NCI-H748 (cell line): ENCODE measurements around the gene GXYLT2.

Experiments
- DNase-seq: peaks from one replicate; lab custom pipeline; 2025; ENCODE audit not compliant: unreplicated experiment; lab: John Stamatoyannopoulos, UW

The GXYLT2 gene, protein sequence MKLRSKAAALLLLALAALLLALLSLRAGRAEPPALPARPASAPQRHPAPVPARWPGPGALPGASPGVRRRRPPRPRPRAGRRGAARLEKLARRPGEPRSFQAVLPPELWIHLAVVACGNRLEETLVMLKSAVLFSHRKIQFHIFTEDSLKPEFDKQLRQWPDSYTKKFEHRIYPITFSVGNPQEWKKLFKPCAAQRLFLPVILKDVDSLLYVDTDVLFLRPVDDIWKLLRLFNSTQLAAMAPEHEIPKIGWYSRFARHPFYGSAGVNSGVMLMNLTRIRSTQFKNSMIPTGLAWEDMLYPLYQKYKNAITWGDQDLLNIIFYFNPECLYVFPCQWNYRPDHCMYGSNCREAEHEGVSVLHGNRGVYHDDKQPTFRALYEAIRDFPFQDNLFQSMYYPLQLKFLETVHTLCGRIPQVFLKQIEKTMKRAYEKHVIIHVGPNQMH

DNA sequence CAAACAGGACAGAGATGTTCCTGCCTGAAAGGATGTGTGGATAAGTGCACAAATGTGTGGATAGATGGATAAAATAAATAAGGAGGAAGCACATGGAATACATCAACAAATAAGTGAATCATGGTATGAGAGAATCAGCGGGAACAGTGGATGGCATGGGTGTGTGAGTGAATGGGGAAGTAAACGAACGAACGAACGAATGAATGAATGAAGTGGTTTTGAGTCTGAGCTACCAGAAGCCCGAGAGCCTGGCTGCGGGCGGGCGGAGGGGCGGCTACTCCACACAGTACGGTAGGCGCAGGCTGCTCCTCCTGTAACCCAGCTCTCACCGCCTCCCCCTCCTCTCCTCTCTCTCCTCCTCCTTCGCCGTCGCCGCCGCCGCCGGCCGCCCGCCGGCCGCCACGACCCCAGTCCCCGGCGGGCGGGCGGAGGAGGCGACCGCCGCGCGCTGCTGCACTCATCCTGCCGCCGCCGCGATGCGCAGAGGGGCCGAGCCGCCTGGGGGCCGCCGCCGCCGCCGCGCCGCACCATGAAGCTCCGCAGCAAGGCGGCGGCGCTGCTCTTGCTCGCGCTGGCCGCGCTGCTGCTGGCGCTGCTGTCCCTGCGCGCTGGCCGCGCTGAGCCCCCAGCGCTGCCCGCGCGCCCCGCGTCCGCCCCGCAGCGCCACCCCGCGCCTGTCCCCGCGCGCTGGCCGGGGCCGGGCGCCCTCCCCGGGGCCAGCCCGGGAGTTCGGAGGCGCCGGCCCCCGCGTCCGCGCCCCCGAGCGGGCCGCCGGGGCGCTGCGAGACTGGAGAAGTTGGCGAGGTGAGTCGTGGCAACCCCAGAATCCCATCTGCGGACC is at the start of gene GXYLT2:
GXYLT2 (plus strand) TSS at position 342 of the 841 bp plus-strand sequence; CDS start at position 530, 188 bp downstream.
- DNase-seq = peak; percentile 74

DNA sequence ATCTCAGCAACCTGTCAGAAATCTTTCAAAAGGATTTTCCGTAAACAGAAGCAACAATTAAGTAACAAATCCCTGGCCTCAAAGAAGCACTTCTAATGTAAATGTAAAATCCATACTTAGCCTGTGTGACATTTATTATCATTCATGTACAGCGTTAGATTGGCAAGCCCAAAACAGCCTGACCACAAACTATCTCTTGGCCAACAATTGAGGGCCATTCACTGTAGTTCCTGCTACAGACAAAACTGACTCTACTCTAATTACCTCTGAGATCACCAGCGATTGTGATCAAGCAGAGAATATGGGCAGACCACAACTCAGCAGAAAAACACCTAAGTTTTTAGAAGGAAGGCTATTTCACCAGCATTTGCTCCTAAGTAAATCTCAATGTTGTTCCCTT is 48.8 kb upstream of the GXYLT2 start:
- no peak for DNase-seq

DNA sequence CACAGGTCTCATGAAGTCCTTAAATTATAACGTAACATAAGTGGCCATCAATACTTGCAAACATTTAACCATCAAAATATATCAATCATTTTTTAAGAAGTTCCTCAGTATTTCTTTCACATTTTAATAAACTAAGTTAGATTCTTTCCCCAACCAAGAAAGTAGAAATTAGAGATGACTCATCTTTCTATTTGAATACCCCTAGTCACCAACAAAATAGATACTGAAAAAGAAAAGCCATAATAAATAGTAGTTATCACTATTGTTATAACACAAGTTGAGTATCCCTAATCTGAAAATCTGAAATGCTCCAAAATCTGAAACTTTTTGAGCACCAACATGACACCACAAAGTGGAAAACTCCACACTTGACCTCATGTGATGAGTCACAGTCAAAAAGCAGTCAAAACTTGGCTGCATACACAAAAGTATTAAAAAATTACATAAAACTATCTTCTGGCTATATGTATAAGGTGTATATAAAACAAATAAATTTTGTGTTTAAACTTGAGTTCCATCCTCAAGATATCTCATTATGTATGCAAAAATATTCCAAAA is 43.3 kb upstream of the GXYLT2 start:
- no peak for DNase-seq

DNA sequence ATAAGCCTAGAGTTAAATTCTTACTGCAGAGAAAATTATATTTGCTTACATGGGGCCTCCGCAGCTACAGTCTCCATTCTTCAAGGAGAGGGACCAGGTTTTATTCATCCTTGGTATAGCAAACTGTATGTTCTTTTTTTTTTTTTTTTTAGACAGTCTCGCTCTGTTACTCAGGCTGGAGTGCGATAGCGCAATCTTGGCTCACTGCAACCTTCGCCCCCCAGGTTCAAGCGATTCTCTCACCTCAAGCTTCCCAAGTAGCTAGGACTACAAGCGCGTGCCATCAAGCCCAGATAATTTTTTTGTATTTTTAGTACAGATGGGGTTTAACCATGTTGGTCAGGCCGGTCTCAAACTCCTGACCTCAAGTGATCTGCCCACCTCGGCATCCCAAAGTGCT is 41.7 kb upstream of the GXYLT2 start:
- no peak for DNase-seq

DNA sequence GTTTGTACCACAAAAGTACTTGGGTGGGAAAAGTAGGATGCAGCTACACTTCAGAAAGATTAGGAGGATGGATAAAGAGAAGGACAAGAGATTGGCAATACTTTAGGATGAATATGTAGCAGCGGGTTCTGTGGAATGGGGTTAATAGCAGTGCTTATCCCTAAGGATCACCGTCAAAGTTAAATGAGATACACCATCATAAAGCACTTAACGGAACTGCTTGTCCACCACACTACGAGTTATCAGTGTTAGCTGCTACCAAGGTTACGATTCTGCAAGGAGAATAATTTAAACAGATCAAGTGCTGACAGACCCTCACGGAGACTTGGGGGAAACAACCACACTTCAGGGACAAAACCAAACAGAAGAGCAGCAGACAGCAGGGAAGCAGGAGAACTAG is 40.6 kb upstream of the GXYLT2 start:
- peak; percentile 13 for DNase-seq

DNA sequence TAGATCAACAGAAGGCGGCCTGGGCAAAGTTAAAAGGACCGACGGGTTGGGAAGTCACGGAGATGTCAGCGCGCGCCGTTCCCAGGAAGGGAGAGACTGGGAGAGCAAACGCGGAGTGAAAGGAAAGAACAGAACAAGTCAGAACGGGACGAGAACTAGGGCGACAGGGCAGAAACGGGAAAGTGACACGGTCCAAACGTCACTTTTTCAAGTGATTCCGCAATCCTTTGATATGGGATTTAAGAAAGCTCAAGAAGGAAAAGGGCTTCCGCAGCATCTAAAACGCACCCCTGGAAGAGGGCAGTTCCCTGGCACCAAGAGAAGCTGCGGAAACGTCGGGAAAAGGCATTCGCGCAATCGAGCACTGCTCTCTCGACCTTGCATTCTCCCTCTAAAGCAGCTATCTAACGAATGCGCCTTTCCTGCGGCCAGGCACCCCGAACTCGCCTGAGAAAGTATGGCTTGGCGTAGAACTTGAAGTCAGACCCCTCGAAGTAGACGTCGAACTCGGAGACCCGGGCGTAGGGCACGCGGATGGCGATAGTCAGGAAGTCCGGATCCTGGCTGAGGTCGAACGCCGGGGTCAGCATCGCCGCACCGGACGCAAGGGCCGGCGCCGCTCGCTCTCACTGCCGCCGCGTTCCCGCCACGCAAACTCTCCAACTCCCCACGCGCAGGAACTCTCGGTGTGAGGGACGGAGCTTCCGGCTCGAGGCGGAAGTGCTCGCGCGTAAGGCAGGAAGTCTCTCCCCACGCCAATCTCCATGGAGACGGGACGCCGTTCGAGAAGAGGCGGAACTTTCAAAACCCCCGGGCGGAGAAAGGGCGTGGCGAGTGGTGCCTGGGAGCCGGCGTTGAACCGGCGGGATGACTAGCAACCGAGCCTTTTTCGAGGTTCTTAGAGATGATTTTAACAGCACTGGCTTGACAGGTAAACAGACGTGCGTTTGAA is 39.8 kb upstream of the GXYLT2 start, which contains the start of gene SHQ1:
SHQ1 (minus strand) TSS at position 695 of the 952 bp plus-strand sequence; CDS start at position 590, 105 bp downstream.
- DNase-seq = peak; percentile 95

DNA sequence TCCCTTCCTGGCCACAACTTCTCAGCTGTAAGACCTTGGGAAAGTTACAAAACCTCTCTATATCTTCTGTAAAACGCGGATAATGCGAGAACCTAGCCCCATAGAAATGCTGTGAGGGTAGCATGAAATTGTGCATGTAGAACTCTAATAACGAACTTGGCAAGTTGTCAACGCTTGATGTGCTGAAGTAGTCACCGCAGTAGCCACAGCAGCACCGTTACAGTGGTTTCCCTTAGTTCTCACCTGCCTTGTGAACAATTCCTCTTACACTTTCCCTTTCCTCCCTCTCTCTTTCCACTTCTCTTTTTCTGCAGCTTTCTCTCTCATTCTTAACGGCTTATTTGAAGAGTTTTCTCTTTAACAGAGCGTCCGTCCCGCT is 39.2 kb upstream of the GXYLT2 start:
- DNase-seq = peak; percentile 75

DNA sequence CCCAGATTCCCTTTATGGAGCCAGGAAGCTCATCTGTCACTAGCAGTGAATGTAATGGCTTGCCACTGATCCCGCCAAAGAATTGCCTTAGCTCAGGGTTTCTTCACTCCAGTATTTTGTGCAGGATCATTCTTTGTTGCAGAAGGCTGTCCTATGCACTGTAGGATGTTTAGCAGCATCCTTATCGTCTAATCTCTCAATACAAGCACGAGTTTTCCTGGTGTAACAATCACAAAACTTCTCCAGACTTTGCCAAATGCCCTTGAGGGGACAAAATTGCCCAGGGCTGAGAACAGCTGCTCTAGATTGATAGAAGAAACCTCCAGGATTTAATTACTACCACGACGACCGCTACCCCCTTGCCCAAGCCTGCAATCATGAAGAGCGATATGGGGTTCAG is 32.8 kb upstream of the GXYLT2 start:
- no peak for DNase-seq

DNA sequence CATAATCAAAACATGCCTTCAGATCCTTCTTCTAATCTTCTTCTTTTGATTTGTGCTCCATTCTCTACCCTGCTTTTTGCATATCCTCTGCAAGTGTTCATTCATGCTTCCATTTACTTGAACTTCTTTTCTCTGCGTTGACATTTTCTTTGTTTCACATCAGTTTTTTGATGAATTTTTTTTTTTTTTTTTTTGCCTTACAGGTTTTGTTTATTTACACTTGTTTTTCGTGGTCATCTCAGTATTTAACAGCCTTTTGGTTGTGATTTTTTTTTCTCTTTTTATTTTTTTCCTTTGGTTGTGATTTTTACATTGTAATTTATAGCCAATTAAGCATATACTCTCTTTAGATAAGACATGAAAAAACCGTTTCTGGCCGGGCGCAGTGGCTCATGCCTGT is 27.8 kb upstream of the GXYLT2 start:
- DNase-seq = no peak

DNA sequence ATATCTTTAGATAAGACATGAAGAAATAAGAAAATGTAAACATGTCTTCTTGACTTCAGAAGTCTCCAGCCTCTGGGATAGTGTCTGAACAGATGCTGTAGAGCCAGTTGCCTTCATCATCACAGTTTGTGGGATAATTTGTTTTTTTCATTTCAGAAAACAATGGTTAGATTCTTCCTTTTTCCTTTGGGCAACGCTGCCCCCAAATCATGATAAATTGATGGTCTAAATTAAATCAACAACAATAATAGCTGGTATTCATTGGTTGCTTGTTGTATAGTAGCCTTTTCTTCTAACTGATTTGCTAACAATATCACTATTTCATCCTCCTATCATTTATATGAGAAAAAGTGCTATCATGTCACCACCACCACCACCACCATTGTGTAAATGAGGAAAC is 27.0 kb upstream of the GXYLT2 start:
- no peak for DNase-seq

DNA sequence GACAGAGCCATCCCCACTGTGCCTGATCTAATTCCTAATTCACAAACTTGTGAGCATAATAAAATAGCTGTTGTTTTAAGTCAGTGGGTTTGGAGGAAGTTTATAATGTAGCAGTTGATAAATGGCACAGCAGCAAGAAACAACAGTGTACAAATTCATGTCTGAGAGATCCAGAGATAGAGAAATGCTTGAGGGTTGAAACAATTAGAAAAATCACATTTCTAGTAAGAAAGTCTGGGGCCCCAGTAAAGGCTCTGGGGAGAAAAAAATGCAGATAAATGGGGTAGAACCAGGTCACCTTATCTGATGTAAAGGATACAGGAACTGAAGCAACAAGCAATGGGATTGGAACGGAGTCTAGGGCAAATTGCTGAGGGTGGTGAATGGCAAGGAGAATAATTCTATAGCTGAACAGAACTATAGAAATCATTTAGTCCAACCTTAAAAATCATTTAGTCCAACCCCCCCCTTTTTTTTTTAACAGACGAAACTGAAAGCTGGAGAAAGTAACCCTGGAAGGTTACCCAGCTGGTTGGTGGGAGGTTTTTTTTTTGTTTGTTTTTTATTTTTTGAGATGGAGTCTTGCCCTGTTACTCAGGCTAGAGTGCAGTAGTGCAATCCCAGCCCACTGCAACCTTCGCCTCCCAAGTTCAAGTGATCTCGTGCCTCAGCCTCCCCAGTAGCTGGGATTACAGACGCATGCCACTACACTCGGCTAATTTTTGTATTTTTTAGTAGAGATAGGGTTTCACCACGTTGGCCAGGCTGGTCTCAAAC is 25.3 kb upstream of the GXYLT2 start:
- DNase-seq = no peak

DNA sequence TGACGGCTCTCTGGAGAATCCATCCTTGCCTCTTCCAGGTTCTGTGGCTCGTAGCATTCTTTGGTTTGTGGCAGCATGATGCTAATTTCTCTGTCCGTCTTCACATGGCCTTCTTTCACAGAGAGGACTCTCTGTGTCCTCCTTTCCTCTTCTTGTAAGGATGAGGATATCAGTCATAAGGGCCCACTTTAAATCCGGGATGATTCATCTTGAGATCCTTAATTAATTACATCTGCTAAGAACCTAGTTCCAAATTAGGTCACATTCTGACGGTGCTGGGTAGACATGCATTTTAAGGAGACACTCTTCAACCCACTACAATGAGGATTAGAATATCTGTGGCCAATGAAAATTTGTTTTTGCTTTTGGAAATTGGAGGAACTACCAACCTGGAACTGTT is 15.7 kb upstream of the GXYLT2 start:
- DNase-seq = no peak

DNA sequence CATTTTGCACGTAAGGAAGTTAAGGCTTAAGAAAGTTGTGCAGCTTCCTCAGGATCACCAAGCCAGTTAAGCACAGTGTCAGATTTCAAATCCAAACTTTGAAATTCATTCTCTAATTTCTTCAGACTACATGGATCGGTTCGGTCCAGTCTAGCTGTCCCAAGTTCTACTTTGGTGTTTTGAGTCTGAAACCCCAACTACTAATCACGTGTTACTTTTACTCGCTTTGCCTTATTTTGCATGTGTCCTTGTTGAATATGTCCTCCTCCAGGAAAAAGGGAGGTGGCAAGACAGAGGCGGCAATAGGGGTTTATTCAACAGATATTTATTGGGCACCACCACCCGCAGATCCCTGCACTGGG is 522 bp upstream of the GXYLT2 start:
- DNase-seq = no peak

DNA sequence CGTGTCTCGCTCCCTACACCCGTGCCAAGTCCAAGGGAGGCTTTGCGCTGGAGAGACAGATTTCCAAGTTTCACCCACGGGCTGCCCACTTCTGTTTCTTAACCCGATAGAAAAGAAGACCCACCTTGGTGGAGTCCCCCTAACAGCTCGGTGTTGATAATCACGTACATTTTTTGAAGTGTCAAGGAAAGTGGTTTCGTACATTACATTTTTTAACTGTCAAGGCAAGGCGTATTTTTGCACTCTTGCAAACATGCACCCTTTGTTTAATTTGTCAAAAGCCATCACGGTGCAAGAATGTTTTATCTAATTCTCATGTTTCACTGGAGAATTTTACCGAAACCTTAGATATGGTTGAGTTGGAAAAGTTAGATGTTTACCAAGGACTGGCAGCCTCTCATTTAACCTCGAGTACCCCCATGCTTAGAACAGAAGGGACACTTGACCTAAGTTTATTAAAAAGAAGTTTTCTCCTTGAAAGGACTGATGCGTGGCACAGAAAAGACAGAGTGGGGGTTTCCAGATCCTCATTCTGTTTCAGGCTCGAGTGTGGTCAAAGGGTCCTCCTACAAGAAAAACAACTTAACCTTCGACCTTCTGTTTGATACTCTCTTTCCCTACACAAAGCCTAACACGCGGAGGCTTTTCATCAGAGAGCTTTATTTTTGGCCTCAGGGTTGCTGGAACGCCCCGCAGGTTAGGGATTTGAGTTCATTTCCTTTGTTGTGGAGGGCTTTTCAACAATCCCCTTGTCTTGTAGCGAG is 882 bp downstream of the GXYLT2 start:
- peak; percentile 54 for DNase-seq

DNA sequence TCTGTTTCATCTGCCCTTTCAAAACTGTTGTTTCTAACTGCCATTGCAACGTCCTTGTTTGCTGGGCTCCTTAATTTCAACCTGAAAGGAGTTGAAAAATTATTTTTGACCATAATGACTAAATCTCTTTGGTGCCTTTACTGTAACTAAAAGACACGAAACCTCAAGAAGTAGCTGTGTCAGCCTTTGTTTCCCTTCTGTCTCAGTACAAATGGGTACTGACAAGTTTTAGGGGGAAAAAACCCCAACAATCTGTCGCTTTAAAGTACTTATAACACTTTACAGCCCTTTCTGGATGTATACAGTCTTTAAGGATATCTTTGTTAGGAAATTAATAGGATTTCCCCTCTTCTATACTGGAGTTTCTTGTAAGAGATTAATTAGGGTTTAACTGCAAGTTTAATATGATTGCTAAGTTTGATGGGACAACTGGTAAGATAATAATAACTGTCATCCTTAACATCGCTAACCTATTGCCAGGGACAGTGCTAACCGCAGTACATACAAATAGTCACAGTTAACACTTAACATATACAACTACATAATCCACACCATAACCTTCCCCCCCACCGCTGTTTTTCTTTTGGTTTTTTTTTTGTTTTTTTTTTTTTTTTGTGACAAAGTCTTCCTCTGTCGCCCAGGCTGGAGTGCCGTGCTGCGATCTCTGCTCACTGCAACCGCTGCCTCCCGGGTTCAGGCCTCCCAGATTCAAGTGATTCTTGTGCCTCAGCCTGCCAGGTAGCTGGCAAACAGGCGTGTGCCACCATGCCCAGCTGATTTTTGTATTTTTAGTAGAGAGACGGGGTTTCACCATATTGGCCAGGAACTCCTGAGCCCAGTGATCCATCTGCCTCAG is 1.7 kb downstream of the GXYLT2 start:
- no peak for DNase-seq

DNA sequence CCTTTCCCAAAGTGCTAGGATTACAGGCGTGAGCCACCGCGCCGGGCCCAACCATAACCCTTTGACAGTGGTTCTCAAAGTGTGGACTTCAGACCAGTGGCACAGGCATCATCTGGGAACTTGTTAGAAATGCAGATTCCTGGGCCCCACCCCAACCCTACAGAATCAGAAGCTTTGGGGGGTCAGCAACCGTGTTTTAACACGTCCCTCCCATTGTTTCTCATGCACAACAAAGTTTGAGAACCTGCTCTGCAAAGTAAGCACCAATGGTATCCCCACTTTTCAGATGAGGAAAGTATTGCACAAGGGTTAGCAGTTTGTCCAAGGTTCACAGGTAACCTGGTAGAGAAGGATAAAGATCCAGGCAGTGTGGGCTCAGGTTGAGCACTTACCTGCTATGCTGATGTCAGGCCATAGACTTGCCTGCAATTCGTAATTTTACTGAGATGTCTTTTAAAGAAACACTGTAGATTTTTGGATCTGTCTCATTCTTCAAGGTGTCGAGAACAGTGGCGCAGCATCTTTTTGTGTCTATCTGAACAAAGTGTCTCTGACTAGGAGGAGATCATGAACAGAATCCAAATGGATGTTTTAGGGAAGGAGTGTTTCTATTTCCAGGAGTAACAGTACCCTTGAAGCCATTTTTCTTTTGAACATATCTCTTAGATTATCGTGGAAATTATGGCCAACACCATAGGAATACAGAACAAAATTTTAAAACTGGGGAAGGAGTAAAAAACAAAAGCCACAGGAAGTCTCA is 2.5 kb downstream of the GXYLT2 start:
- DNase-seq = no peak

DNA sequence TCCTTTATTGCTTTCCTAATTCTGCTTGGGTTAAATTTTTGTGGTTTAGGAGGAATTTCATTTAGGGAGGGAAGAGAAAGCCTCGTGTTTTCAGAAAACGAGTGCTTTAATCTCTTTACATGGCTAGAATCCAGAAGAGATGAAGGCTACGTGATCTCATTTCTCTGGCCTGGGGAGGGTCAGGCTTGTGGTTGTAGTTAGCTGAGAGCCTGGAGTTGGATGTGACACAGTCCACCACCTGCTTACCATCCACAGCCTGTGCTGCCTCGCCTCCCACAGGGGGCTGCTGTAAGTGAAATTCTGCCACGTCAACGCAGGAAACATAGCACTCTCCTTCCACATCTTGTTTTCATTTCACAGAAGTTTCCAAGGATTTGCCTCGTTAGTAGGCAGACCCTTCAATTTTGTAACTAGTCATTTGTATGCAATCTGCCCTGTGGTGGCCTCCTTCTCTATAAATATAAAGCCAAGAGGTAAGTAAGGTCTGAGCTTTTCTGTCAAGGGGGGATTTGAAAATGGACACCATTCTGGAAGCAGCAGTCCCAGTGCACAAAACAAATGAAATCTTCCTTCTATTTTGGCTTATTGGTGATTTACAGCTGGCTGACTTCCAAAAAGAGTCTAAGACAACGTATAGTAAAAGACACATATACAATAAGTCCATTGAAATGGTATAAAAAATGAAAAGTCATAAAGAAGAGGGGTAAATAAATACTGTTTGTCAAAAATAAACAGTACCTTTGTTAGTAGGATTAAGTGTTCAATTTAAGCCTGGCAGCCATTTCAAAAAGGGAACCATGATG is 3.4 kb downstream of the GXYLT2 start:
- peak; percentile 62 for DNase-seq
